ENCODE measurements around the gene BEGAIN. TPM values are rescaled to one million over a fixed set of nuclear protein-coding genes. Genes with fewer than 3 reads are reported as not detected.

Gene BEGAIN
- total RNA-seq, 2 experiments from 2014 or later = 3.3 to 3.4 TPM

GRCh38 chr14:100582496-100583165 is 4.6 kb downstream of the BEGAIN start:
- no peaks in the 10 kb centered on the region for H3K27me3 Mint-ChIP-seq
- H3K27ac Mint-ChIP-seq = no peak overlapping the region
- intact Hi-C loops (cut with micrococcal nuclease) = no loop called here
- H3K36me3 Mint-ChIP-seq = no peaks in the 10 kb centered on the region
- DNase-seq = no peak
- POLR2A ChIA-PET = no interaction called here
- H3K4me3 Mint-ChIP-seq = no peak overlapping the region
- H3K4me1 Mint-ChIP-seq (ENCODE audit: low read depth) = peaks cover 2% of the 10 kb centered on the region
- peaks cover 8% of the 10 kb centered on the region for H3K9me3 Mint-ChIP-seq
- CTCF ChIA-PET = no interaction called here

- CTCF ChIA-PET = no interaction called here
- POLR2A ChIA-PET = no interaction called here
- Mint-ChIP-seq H3K4me1 (ENCODE audit: low read depth) (peaks cover 2% of the 10 kb centered on the region), H3K4me3 (no peak overlapping the region), H3K36me3 (no peaks in the 10 kb centered on the region), H3K27ac (no peak overlapping the region), H3K9me3 (peaks cover 8% of the 10 kb centered on the region), H3K27me3 (no peaks in the 10 kb centered on the region)
- no peak for DNase-seq
- intact Hi-C loops (cut with micrococcal nuclease) = no loop called here
Observed at GRCh38 chr14:100581228-100582145, 5.7 kb downstream of the BEGAIN start.

- no peak overlapping the region for H3K4me3 Mint-ChIP-seq
- ChIA-PET CTCF (no interaction called here), POLR2A (no interaction called here)
- H3K4me1 Mint-ChIP-seq (ENCODE audit: low read depth) = no peaks in the 10 kb centered on the region
- no peak overlapping the region for H3K27ac Mint-ChIP-seq
- no peak for DNase-seq
- intact Hi-C loops (cut with micrococcal nuclease) = no loop called here
- no peaks in the 10 kb centered on the region for H3K36me3 Mint-ChIP-seq
- H3K9me3 Mint-ChIP-seq = peaks cover 8% of the 10 kb centered on the region
- H3K27me3 Mint-ChIP-seq = no peaks in the 10 kb centered on the region
Observed at GRCh38 chr14:100580316-100581227, 6.6 kb downstream of the BEGAIN start.

GRCh38 chr14:100578552-100578951 is 8.7 kb downstream of the BEGAIN start:
- POLR2A ChIA-PET = no interaction called here
- Mint-ChIP-seq H3K27ac (no peak overlapping the region), H3K27me3 (no peaks in the 10 kb centered on the region)

GRCh38 chr14:100577986-100578431 is 9.2 kb downstream of the BEGAIN start:
- no peak overlapping the region for H3K4me3 Mint-ChIP-seq
- intact Hi-C loops (cut with micrococcal nuclease) = no loop called here
- peaks cover 8% of the 10 kb centered on the region for H3K9me3 Mint-ChIP-seq
- no peaks in the 10 kb centered on the region for H3K4me1 Mint-ChIP-seq (ENCODE audit: low read depth)
- H3K27ac Mint-ChIP-seq = no peak overlapping the region
- no peaks in the 10 kb centered on the region for H3K27me3 Mint-ChIP-seq
- POLR2A ChIA-PET = no interaction called here
- H3K36me3 Mint-ChIP-seq = no peaks in the 10 kb centered on the region
- CTCF ChIA-PET = no interaction called here
- no peak for DNase-seq

More at GRCh38 chr14:100578552-100578951, 8.7 kb downstream of the BEGAIN start:
- CTCF ChIA-PET = no interaction called here
- peaks cover 8% of the 10 kb centered on the region for H3K9me3 Mint-ChIP-seq
- H3K4me1 Mint-ChIP-seq (ENCODE audit: low read depth) = no peaks in the 10 kb centered on the region
- H3K4me3 Mint-ChIP-seq = no peak overlapping the region
- no peaks in the 10 kb centered on the region for H3K36me3 Mint-ChIP-seq
- no peak for DNase-seq
- intact Hi-C loops (cut with micrococcal nuclease) = no loop called here

- POLR2A ChIA-PET = no interaction called here
Observed at GRCh38 chr14:100577321-100577985, 9.8 kb downstream of the BEGAIN start.

GRCh38 chr14:100576091-100577085 is 10.8 kb downstream of the BEGAIN start:
- POLR2A ChIA-PET = no interaction called here
- CTCF ChIA-PET = interaction anchor here (0.9 kb wide), 1 partner anchor 69 kb away, joined by 4 read pairs; no protein-coding TSS in a partner anchor
- Mint-ChIP-seq H3K27ac (no peak overlapping the region), H3K4me1 (ENCODE audit: low read depth) (peaks cover 3% of the 10 kb centered on the region), H3K36me3 (no peaks in the 10 kb centered on the region), H3K9me3 (peaks cover 8% of the 10 kb centered on the region), H3K27me3 (peaks cover 11% of the 10 kb centered on the region), H3K4me3 (no peak overlapping the region)
- no peak for DNase-seq
- intact Hi-C loops (cut with micrococcal nuclease) = no loop called here

More at GRCh38 chr14:100577321-100577985, 9.8 kb downstream of the BEGAIN start:
- CTCF ChIA-PET = interaction anchor here (0.9 kb wide), 1 partner anchor 68 kb away, joined by 4 read pairs; no protein-coding TSS in a partner anchor
- Mint-ChIP-seq H3K27me3 (peaks cover 4% of the 10 kb centered on the region), H3K27ac (no peak overlapping the region), H3K4me1 (ENCODE audit: low read depth) (peaks cover 3% of the 10 kb centered on the region), H3K36me3 (no peaks in the 10 kb centered on the region), H3K4me3 (no peak overlapping the region), H3K9me3 (peaks cover 8% of the 10 kb centered on the region)
- no peak for DNase-seq
- intact Hi-C loops (cut with micrococcal nuclease) = no loop called here

GRCh38 chr14:100575266-100575995 is 11.8 kb downstream of the BEGAIN start:
- no peak overlapping the region for H3K4me3 Mint-ChIP-seq
- peaks cover 3% of the 10 kb centered on the region for H3K4me1 Mint-ChIP-seq (ENCODE audit: low read depth)
- no peaks in the 10 kb centered on the region for H3K36me3 Mint-ChIP-seq
- ChIA-PET CTCF (no interaction called here), POLR2A (no interaction called here)
- H3K27ac Mint-ChIP-seq = no peak overlapping the region
- H3K9me3 Mint-ChIP-seq = peaks cover 8% of the 10 kb centered on the region
- H3K27me3 Mint-ChIP-seq = peaks cover 14% of the 10 kb centered on the region
- intact Hi-C loops (cut with micrococcal nuclease) = no loop called here
- DNase-seq = no peak

- peaks cover 3% of the 10 kb centered on the region for H3K4me1 Mint-ChIP-seq (ENCODE audit: low read depth)
- no peak for DNase-seq
- H3K4me3 Mint-ChIP-seq = no peak overlapping the region
- ChIA-PET CTCF (interaction anchor here (0.7 kb wide), 1 partner anchor 328 kb away, joined by 3 read pairs; no protein-coding TSS in a partner anchor), POLR2A (no interaction called here)
- H3K9me3 Mint-ChIP-seq = peaks cover 8% of the 10 kb centered on the region
- peaks cover 16% of the 10 kb centered on the region for H3K27me3 Mint-ChIP-seq
- H3K36me3 Mint-ChIP-seq = no peaks in the 10 kb centered on the region
- intact Hi-C loops (cut with micrococcal nuclease) = no loop called here
- no peak overlapping the region for H3K27ac Mint-ChIP-seq
Observed at GRCh38 chr14:100574642-100575031, 12.6 kb downstream of the BEGAIN start.

All from activated CD4-positive, alpha-beta memory T cell treated with anti-CD3 and anti-CD28 coated beads for 36 hours (primary cell).